Glomerular visceral epithelial cell (primary cell): Measurements from ENCODE around the gene UBE2I.
"Not testable (repeated sequence)": the region's sequence is repeated elsewhere in the genome, so short reads cannot be mapped to it uniquely, and the experiment has no call there.

ENCODE experiments used
- DNase-seq: peaks from one replicate; pipeline ENCODE4 v3.0.0-alpha.2; 2016; ENCODE audit errors: extremely low spot score

UBE2I gene

GRCh38 chr16:1293921-1294656, 15.3 kb upstream of the UBE2I start:
- no peak for DNase-seq

- no peak for DNase-seq
Measured at GRCh38 chr16:1295465-1295864, 14.0 kb upstream of the UBE2I start.

GRCh38 chr16:1296688-1297017, 12.8 kb upstream of the UBE2I start:
- DNase-seq, result not testable (repeated sequence)

- DNase-seq, result peak; percentile 64
Measured at GRCh38 chr16:1297018-1297696, 12.3 kb upstream of the UBE2I start.

- DNase-seq, result no peak
Measured at GRCh38 chr16:1298406-1298805, 11.0 kb upstream of the UBE2I start.

GRCh38 chr16:1299012-1299867, 10.2 kb upstream of the UBE2I start:
- no peak for DNase-seq

- DNase-seq, result no peak
Measured at GRCh38 chr16:1299868-1300203, 9.6 kb upstream of the UBE2I start.

GRCh38 chr16:1300664-1301476, 8.6 kb upstream of the UBE2I start:
- peak; percentile 49 for DNase-seq

- DNase-seq, result no peak
Measured at GRCh38 chr16:1301562-1301961, 7.9 kb upstream of the UBE2I start.

GRCh38 chr16:1305823-1306222, 3.6 kb upstream of the UBE2I start:
- DNase-seq, result no peak

GRCh38 chr16:1306334-1306733, 3.1 kb upstream of the UBE2I start:
- DNase-seq, result no peak

GRCh38 chr16:1308036-1308976, 1.1 kb upstream of the UBE2I start:
- DNase-seq, result no peak

- DNase-seq, result peak; percentile 35
Measured at GRCh38 chr16:1309888-1310831, 724 bp downstream of the UBE2I start.

- peak; percentile 32 for DNase-seq
Measured at GRCh38 chr16:1310832-1311200, 1.4 kb downstream of the UBE2I start.

- DNase-seq, result no peak
Measured at GRCh38 chr16:1311212-1311737, 1.8 kb downstream of the UBE2I start.

GRCh38 chr16:1311738-1312466, 2.5 kb downstream of the UBE2I start:
- DNase-seq, result no peak

GRCh38 chr16:1312467-1312816, 3.0 kb downstream of the UBE2I start:
- DNase-seq, result no peak

- DNase-seq, result no peak
Measured at GRCh38 chr16:1312903-1313302, 3.5 kb downstream of the UBE2I start.
